ENCODE data around the gene EXD3.
"Not testable (repeated sequence)": the region's sequence is repeated elsewhere in the genome, so short reads cannot be mapped to it uniquely, and the experiment has no call there.

EXD3 gene, protein sequence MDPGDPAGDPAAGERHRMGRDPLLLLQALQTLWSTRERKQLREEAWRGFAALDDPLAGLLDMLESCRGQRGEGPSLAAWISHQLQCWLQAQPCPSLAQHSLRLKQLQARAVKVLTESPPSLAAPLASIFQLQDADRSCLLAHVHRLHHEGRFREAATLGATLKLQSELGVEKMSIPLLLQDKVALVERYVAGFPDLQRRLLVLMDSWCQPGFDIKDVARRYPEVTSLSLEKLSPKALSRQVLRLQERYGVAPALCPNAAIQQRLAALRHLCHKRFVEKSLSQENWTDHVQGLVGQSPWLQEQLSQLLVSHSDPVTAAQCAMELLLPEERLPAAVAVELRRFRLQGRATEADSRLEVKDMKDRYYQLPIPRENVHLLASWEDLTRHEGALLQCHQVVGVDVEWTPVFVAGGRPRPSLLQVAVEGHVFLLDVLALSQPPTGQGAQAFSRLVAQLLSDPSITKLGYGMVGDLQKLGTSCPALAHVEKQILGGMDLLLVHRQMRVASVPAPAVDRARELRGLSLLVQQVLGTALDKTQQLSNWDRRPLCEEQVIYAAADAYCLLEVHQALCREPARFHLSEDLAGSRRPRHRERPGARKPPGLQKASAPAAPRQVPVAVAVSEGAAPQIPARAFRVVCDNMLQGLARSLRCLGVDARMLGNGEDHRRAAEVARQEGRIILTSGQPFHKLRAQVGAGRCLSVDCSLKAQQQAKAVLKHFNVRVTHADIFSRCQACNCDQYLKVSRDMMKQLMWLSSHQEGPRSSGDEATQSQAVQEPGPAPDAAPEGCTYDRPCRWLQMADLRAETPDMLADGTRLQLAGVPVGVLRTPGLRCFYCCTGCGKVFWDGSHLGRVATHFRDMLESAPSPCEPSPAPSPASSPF

GRCh38 chr9:137422604-137423513 is at the start of gene EXD3, which contains the start of gene NOXA1:
EXD3 (minus strand) TSS chr9:137423162; CDS start chr9:137395357, 27,805 bp downstream.
NOXA1 (plus strand) TSS chr9:137423393; CDS start chr9:137423530, 137 bp downstream.
- peak; percentile 91 for DNase-seq

DNA sequence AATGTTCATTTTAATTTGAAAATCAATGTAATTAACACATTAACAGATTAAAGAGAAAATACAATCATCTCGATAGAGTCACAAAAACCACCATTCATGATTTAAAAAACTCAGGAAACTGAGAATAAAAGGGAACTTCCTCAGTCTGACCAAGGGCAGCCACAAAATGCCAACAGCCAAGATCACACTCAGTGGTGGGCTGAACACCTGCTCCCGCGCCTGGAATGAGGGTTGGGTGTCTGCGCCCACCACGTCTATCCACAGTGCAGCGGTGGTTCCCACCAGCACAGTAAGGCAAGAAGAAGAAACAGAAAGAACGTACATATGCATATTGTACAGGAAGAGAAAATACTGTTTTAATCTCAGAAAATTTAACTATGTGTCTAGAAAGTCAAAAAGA is 47.8 kb upstream of the EXD3 start:
- no peak for DNase-seq

- DNase-seq = no peak
These were observed 44.9 kb upstream of the EXD3 start for GRCh38 chr9:137467896-137468295.

DNA sequence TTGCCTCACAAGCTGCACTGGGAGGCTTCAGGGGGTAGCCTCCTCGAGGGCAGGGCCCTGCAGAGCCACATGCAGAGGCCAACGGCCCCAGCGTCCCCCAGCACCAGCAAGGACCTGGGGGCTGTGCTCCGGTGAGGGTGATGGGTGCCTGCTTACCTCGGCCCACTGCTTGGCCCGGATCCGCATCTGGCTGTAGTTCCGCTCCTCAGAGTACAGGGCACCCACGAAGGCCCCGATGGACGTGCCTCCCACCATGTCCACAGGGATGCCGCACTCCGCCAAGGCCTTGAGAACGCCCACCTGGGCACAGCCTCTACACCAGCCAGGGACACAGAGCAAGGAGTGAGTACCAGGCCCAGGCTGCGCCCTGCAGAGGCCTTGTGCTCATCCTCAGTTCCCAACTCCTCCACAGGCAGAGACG is 44.2 kb upstream of the EXD3 start:
- no peak for DNase-seq

DNA sequence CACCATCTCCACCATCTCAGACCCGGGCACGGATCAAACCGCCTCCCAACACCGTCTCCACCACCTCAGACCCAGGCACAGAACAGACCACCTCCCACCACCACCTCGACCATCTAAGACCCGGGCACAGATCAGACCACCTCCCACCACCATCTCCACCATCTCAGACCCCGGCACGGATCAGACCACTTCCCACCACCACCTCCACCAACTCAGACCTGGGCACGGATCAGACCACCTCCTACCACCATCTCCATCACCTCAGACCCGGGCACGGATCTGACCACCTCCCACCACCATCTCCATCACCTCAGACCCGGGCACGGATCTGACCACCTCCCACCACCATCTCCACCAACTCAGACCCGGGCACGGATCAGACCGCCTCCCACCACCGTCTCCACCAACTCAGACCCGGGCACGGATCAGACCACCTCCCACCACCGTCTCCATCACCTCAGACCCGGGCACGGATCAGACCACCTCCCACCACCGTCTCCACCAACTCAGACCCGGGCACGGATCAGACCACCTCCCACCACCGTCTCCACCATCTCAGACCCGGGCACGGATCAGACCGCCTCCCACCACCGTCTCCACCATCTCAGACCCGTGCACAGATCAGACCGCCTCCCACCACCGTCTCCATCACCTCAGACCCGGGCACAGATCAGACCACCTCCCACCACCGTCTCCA is 43.6 kb upstream of the EXD3 start:
- not testable (repeated sequence) for DNase-seq

DNA sequence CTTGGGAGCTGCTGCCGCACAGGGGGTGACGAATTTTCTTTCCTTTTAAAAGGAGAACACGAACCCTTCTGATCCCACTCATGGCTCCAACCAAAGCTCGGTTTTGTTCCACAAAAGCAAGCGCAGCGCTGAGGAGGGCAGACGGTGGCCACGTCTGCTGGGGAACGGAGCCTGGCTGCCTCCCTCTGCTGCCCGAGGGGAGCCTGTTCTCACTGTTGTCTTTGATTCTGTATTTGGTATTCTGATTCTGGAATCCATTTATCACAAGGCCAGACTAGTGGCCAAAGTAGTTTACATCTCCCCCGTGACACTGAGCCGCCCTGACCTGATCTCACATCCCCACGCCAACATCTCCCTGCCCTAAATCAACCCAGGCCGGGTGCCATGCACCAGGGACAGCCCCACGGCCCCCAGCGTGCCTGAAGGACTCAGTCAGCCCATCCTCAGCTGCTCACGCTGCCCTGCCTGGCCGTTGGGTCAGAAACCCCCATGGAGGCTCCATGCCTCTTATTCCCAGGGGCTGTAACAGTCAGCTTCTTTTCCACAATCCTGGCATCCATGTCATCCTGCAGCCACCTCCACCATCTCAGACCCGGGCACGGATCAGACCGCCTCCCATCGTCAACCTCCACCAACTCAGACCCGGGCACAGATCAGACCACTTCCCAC is 42.9 kb upstream of the EXD3 start:
- no peak for DNase-seq

- no peak for DNase-seq
These were observed 42.2 kb upstream of the EXD3 start for GRCh38 chr9:137465000-137465719.

DNA sequence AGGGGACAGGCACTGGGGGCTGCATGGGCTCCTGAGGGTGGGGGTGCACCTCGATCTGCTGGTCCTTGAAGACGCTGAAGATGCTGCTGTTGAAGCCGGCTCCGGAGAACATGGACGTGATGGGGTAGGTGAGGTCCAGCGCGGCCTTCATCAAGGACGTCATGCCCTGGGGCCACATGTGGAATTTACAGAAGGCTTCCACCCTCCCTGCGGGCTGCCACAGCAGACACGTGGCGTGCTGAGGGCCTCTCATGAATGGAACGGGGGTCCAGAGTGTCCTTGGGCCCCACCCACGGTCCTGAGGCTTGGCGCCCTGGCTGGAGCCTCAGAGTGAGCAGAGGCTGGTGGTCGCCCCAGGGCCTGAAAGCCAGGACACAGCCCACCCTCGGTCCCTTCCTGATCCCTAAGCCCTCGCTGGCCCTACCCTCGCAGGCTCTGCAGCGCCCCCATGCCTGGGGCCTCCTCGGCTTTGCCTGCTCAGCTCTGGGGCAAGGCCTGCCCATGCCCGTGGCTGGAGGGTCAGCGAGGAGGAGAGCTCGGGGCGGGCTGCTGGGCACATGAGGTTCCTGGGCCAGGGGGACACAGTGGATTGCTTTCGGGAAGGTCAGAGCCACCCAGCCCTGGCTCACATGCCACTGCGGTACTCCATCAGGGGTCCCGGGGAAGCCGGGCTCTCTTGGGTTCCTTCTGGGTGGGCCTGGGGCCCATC is 41.5 kb upstream of the EXD3 start:
- DNase-seq = no peak

- DNase-seq = no peak
These were observed 40.9 kb upstream of the EXD3 start for GRCh38 chr9:137463931-137464290.

GRCh38 chr9:137462986-137463930 is 40.3 kb upstream of the EXD3 start:
- DNase-seq = no peak

DNA sequence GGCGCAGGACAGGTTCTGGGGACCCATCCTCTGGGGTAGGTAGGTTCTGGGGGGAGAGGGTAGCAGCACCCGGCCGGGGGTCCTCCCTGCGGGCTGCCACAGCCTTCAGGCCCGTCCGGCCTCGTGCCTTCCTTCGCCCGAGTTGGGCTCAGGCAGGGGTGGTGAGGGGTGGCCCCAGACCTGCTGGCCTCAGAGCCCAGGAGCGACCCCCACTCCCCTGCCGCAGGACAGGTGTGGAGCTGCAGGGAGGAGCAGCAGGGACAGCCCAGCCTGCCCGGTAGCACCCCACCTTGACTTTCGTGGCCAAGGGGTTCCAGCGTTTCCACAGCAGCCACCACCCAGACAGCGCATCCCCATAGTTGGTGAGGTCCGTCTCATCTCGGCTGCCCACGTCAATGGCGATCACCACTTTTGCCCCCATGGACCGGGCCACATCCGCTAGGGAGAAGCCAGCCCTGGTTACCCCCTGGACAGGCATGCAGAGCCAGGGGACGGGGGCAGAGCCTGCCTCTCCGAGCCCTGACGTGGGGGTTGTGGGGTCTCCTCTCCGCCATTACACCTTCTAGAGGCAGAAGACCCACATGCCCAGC is 39.5 kb upstream of the EXD3 start:
- DNase-seq = no peak

DNA sequence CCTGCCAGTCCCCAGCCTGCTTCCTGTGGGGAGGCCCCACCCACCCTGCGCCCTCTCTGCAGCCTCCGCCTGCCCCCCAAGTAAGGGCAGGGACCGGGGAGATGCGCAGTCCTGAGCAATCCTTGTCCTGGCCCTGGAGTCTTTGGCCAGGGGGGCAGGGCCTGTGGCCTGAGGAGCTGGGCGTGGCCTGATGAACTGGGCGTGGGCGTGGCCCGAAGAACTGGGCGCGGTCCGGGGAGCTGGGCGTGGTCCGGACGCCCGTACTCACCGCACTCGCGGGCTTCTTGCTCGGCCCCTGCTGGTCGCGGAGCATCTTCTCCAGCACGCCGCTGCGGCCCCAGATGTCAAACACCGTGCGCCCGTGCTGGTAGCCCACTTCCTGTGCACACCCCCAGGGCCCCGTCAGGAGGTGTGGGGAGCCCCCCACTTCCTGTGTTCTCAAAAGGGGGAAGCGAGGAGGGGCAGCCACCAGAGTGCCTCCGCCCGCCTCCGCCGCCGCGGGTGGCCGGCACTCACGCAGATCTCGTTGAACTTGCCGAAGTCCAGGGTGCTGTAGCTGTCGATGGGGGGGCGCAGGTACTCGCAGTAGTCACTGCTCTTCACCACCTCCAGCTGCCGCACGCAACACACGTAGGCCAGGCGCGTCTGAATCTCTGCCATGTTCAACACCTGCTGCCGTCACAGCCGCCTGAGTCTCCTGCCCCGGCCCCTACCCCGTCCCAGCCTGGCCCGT is 38.9 kb upstream of the EXD3 start:
- DNase-seq = no peak

- DNase-seq = no peak
These were observed 38.3 kb upstream of the EXD3 start for GRCh38 chr9:137461316-137461662.

GRCh38 chr9:137460363-137461315 is 37.7 kb upstream of the EXD3 start:
- DNase-seq = no peak

GRCh38 chr9:137459601-137460362 is 36.8 kb upstream of the EXD3 start:
- no peak for DNase-seq

- DNase-seq = peak; percentile 89
These were observed 36.2 kb upstream of the EXD3 start, which contains the start of gene NSMF for GRCh38 chr9:137459152-137459600. NSMF (minus strand) TSS chr9:137459334; CDS start chr9:137459102, 232 bp downstream.
